OCI-M2 (cell line): ENCODE measurements around the gene ZPR1.
"Not testable (repeated sequence)": the region's sequence is repeated elsewhere in the genome, so short reads cannot be mapped to it uniquely, and the experiment has no call there.

Source experiments
- DNase-seq: peaks from one replicate; lab custom pipeline; 2025; ENCODE audit not compliant: unreplicated experiment; lab: John Stamatoyannopoulos, UW

The ZPR1 gene

GRCh38 chr11:116787786-116788486 lies at the start of gene ZPR1:
ZPR1 (minus strand) TSS chr11:116788023; CDS start chr11:116787990, 33 bp downstream.
- peak; percentile 37 for DNase-seq

DNA sequence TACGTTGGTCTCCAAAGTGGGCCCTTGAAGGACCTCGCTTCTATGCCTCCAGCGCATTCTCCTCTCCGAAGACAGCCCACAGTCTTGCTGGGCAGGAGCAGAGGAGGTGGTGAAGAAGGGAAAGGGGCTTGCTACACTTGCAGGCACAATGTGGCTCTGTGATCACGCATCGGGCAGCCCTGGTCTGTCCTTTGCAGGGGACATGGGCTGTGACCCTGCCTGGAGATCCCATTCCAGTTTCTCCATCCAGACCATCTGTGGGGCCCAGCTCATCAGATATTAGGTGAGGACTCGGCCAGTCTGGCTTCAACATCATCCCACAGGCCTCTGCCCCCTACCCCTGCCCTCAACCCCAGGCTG lies 48.8 kb upstream of the ZPR1 start:
- no peak for DNase-seq

DNA sequence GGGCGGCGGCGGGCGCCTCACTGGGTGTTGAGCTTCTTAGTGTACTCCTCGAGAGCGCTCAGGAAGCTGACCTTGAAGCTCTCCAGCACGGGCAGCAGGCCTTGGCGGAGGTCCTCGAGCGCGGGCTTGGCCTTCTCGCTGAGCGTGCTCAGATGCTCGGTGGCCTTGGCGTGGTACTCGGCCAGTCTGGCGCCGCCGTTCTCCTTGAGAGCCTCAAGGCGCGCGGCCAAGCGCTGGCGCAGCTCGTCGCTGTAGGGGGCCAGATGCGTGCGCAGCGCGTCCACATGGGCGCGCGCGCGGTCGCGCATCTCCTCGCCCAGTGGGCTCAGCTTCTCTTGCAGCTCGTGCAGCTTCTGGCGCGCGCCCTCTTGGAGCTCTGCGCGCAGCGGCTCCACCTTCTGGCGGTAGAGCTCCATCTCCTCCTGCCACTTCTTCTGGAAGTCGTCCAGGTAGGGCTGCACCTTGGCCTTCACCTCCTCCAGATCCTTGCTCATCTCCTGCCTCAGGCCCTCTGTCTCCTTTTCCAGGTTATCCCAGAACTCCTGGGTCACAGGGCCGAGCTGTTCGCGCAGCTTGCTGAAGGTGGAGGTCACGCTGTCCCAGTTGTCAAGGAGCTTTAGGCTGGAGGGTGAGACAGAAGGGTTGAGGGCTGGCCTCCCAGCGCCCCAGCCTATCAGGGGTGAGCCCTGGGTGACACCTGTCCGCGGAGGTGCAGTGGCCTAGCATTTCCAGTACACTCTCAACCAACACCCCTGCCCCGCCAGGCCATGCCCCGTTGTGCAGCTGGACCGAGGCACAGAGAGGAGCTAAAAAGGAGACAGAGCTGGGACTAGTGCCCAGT lies 48.2 kb upstream of the ZPR1 start:
- no peak for DNase-seq

DNA sequence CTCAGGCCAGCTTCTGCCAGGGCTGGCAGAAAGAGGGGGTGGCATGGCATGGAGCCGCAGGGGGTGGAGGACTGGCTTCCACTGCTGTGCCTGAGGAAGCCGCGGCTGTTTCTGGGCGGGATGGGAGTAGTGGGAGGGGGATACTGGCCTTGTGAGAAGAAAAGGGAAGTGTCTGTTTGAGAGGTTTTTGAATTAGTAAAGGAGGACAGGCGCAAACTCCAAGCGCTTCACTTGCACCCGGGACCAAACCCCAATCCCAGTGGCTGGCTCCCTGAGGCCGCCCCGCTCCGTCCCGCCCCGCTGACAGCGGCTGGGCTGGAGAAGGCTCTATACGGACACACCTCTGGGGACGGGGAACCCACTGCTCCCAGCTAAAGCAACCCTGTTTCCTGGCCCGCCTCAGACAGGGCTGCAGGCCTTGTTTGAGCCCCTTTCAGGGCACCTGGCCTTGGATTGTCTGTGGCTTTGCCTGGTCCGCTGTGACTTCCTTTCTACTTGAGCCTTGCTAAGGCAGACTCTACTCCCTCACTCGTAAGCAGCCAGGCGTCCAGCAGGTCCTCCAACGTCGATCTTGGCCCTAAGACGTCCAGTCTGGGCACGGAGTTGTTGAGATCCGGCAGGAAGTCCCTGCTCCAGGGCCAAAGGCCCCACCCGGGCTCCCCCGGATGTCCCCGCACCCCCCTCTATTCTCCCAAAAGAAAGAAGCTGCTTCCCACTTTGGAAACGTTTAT lies 47.4 kb upstream of the ZPR1 start:
- DNase-seq, result no peak

DNA sequence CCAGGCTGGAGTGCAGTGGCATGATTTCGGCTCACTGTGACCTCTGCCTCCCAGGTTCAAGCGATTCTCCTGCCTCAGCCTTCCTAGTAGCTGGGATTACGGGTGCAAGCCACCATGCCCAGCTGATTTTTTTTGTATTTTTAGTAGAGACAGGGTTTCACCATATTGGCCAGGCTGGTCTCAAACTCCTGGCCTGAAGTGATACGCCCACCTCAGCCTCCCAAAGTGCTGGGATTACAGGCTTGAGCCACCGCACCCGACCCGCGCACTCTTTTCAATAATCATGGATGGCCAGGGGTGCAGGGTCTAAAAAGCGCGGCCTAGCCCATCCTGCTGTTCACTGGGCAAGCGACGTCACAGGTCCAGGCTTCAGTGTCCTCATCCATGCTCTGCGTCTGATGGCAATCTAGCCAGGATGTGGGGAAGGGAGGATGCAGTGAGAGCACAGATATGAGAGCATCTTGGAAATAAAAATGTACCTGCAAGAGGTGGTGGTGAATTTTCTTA lies 46.8 kb upstream of the ZPR1 start:
- not testable (repeated sequence) for DNase-seq

DNA sequence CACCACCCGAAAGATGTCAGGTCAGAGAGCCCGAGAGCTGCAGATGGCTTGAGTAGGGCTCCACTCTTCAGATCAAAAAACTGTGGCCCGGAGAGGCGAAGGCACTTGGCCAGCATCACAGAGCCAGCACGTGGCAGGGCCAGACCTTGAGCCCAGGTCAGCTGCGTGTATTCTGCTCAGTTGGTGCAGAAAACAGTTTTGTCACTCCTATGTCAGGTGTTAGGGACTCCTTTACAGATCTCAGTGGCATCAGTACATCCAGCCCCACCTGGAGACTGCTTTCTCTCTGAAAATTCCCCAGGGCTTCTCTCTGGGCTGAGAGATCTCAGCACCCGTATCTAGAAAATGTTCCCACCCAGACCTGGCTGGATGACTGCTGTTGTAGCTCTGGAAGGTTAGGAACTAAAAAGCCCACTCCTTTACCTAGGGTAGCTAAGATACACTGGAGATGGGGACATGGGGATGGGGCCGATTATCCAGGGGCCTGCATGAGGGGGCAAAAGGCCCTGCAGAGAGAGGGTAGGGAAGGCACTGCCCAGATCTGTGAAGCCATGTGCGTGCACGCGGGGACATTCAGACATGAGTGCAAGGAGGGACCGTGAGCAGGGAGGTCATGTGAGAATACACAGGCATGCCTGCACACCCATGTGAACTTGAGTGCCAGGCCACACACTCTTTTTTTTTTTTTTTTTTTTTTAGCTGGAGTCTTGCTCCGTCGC lies 46.2 kb upstream of the ZPR1 start:
- no peak for DNase-seq

- DNase-seq, result no peak
Measured at GRCh38 chr11:116833491-116833815, 45.6 kb upstream of the ZPR1 start.

GRCh38 chr11:116832350-116833290 lies 44.8 kb upstream of the ZPR1 start:
- DNase-seq, result no peak

DNA sequence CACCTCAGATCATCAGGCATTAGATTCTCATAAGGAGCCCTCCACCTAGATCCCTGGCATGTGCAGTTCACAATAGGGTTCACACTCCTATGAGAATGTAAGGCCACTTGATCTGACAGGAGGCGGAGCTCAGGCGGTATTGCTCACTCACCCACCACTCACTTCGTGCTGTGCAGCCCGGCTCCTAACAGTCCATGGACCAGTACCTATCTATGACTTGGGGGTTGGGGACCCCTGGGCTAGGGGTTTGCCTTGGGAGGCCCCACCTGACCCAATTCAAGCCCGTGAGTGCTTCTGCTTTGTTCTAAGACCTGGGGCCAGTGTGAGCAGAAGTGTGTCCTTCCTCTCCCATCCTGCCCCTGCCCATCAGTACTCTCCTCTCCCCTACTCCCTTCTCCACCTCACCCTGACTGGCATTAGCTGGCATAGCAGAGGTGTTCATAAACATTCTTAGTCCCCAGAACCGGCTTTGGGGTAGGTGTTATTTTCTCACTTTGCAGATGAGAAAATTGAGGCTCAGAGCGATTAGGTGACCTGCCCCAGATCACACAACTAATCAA lies 44.0 kb upstream of the ZPR1 start:
- no peak for DNase-seq

- DNase-seq, result no peak
Measured at GRCh38 chr11:116830184-116830912, 42.5 kb upstream of the ZPR1 start.

- DNase-seq, result no peak
Measured at GRCh38 chr11:116829525-116830183, 41.8 kb upstream of the ZPR1 start, which contains the start of gene APOC3. APOC3 (plus strand) TSS chr11:116829907; CDS start chr11:116830583, 676 bp downstream.

DNA sequence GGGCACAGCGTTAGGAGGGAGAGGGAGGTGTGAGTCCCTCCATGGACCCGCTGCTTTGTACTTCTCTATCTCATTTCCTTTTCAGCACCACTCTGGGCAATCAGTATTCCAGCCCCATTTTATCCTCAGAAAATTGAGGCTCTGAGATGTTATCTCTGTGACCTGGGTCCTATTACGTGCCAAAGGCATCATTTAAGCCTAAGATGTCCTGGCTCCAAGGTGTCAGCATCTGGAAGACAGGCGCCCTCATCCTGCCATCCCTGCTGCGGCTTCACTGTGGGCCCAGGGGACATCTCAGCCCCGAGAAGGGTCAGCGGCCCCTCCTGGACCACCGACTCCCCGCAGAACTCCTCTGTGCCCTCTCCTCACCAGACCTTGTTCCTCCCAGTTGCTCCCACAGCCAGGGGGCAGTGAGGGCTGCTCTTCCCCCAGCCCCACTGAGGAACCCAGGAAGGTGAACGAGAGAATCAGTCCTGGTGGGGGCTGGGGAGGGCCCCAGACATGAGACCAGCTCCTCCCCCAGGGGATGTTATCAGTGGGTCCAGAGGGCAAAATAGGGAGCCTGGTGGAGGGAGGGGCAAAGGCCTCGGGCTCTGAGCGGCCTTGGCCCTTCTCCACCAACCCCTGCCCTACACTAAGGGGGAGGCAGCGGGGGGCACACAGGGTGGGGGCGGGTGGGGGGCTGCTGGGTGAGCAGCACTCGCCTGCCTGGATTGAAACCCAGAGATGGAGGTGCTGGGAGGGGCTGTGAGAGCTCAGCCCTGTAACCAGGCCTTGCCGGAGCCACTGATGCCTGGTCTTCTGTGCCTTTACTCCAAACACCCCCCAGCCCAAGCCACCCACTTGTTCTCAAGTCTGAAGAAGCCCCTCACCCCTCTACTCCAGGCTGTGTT lies 41.1 kb upstream of the ZPR1 start:
- DNase-seq, result no peak

DNA sequence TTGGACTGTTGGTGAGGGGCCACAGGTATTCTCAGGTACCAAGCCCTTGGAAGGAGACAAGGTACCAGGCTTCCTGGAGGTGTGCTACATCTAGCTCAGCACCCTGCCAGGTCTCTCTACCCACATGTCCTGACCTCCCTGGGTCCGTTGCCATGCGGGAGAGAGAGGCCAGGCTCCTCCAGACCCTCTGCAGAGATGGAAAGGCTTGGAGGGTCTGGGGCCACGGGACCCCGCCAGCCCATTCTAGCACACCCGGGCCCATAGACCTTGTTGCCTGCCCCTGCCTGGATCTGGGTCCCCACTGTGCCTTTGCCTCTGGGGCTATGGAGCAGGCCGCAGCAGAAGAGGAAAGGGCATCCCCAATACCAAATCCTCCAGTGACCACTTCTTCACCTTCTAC lies 39.6 kb upstream of the ZPR1 start:
- no peak for DNase-seq

GRCh38 chr11:116826751-116827431 lies 39.1 kb upstream of the ZPR1 start:
- no peak for DNase-seq

DNA sequence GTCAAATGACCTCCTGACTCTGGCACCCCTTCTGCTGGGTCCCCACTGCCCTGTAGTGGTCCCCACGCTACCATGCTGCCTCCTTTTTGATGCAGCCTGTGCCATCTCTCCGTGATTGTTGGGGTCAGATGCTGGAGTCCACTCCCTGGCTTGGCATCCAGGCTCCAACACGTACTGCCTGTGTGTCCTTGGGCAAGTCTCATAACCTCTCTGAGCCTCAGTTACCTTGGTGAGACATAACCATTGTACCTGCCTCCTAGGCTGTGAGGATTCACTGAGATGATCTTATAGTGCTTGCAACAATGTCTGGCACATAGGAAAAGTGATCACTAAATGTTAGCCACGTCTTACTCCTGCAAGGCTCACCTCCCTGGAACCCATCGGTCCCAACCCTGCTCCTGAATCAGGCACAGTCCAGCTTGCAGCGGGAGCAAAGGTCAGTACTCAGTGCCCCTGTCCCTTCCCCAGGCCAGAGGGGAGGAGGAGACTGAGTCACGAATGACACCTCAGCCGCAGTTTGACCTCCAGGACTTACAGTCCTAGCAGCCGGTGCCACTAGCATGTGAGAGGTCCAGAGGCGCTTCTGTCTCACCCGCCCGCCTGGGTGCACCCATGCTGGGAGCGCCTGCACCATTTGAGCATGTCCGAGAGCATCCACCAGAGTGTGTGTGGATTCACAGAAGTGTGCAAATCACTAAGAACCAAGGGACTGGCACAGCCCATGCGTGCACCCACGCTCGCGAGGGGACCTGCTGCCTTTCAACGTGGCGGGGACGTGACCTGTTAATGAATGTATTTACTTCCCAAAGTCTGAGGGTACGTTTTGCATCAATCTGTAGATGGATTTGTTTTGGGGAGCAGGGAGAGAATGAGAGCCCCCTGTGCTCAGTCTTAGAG lies 38.3 kb upstream of the ZPR1 start:
- no peak for DNase-seq

DNA sequence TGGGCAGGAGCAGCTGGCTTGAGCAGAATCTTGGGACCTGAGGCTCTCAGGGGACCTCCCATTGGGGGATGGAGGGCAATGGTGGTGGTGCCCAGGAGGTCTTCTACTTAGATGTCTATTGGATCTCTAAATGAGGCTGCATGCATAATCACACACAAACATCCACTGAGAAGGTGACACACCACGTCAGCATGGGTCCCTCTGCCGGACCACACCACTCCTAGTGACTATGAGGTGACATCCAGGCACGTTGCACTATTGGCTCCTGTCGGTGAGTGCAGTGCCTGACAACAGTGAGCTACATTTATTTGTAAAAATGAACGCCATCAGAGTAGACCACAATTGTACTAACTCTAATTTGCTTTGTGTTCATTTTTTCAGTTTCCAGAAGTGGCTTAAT lies 37.6 kb upstream of the ZPR1 start:
- DNase-seq, result no peak
